A673 (cell line): ENCODE measurements around the gene NDST4. TPM values are rescaled to one million over a fixed set of nuclear protein-coding genes. Genes with fewer than 3 reads are reported as not detected.
A peak's percentile ranks its signal among the peaks of the same experiment; 100 is the strongest.

ENCODE experiments used
- BruUV-seq: library from RNA; stranded (reverse); fragments of 400-500 nt; replicated peaks from 2 replicates; lab custom pipeline; 2021; lab: Mats Ljungman, UMichigan
- CTCF ChIA-PET: fragments of 300-600 bp; sonication (Branson Sonifier 250); formaldehyde crosslinking; loops from one replicate; lab custom pipeline; 2022; ENCODE audit warnings: antibody characterized with exemption; lab: Charles Lee
- POLR2A ChIA-PET: fragments of 300-600 bp; sonication (Branson Sonifier 250); formaldehyde crosslinking; loops from one replicate; lab custom pipeline; 2022; ENCODE audit warnings: antibody characterized with exemption; ENCODE audit not compliant: low non-redundant PET; lab: Charles Lee
- DNase-seq: peaks from one replicate; pipeline ENCODE4 v3.0.0-alpha.2; 2015; ENCODE audit warnings: low spot score
- H3K27ac ChIP-seq: fragments of 200-600 bp; sonication (generic); 2 replicates; pipeline ENCODE4 v1.5.1; 2016; ENCODE audit warnings: mixed run types, low read depth, mild to moderate bottlenecking, mixed read lengths, antibody characterized with exemption, low read length; ENCODE audit not compliant: poor library complexity, severe bottlenecking
- H3K27me3 ChIP-seq: fragments of 200-600 bp; sonication (generic); replicated peaks from 2 replicates; pipeline ENCODE4 v1.6.1; 2017; ENCODE audit warnings: mixed run types, low read depth, mild to moderate bottlenecking, mixed read lengths, antibody characterized with exemption, low read length; ENCODE audit not compliant: insufficient read depth, poor library complexity
- H3K36me3 ChIP-seq: fragments of 200-600 bp; sonication (generic); 2 replicates; pipeline ENCODE4 v1.6.1; 2016; ENCODE audit warnings: mixed run types, mild to moderate bottlenecking, mixed read lengths, antibody characterized with exemption, low read length; ENCODE audit not compliant: insufficient read depth, poor library complexity, severe bottlenecking
- H3K4me1 ChIP-seq: fragments of 200-600 bp; sonication (generic); 2 replicates; pipeline ENCODE4 v1.6.1; 2017; ENCODE audit warnings: mixed run types, mild to moderate bottlenecking, mixed read lengths, antibody characterized with exemption, low read length; ENCODE audit not compliant: insufficient read depth, poor library complexity, severe bottlenecking
- H3K4me3 ChIP-seq: fragments of 200-600 bp; sonication (generic); 2 replicates; pipeline ENCODE4 v1.5.1; 2016; ENCODE audit warnings: low read depth, mixed run types, mild to moderate bottlenecking, mixed read lengths, low read length; ENCODE audit not compliant: poor library complexity, severe bottlenecking
- H3K9me3 ChIP-seq: fragments of 200-600 bp; sonication (generic); 2 replicates; pipeline ENCODE4 v1.6.1; 2016; ENCODE audit warnings: mixed run types, low read depth, mild to moderate bottlenecking, mixed read lengths, antibody characterized with exemption, low read length; ENCODE audit not compliant: poor library complexity, severe bottlenecking
- EZH2 ChIP-seq: fragments of 200-600 bp; sonication (generic); IDR thresholded peaks from 2 replicates; pipeline ENCODE4 v1.6.1; 2017; ENCODE audit warnings: borderline replicate concordance, low read depth, mild to moderate bottlenecking, mixed read lengths, antibody characterized with exemption, low read length; ENCODE audit not compliant: poor library complexity, severe bottlenecking
- intact Hi-C: fragments of 100-400 bp; cut with micrococcal nuclease; formaldehyde crosslinking; loops from one replicate; pipeline ENCODE4 v1.10.0; 2022; ENCODE audit not compliant: unreplicated experiment
- total RNA-seq: library from RNA; stranded (reverse); gene quantifications from 2 replicates; pipeline ENCODE4 v1.2.3, GENCODE V29; 2021
- TF ChIP-seq, protein P1 (sequence below): fragments of 300-800, 200-600 bp; sonication (generic); conservative IDR thresholded peaks from 2 replicates; pipeline ENCODE4 v1.5.1; 2017; ENCODE audit warnings: low read depth, mild to moderate bottlenecking, antibody characterized with exemption, low read length, moderate library complexity, mixed read lengths

Gene NDST4
- total RNA-seq, 1 experiment from 2014 or later = 32.8 TPM

DNA sequence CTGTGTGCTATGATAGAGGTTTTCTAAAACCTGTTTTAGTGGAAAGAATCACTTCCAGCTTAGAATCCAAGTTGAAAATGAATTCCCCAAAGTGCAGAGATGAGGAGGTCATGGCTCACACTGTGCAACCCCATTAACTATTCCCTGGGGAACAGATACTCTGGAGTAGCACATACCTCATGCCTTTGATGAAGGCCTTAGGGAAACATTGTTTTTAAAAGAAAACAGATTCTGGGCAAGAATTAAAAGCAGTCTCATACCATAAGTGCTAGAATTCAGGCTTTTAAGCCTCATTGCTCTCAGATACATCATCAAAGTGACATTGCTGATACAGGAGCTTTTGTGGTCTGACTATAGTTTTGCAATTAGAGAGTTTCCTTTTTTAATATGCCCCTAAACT lies 115.1 kb downstream of the NDST4 start:
- H3K9me3 ChIP-seq = no peaks in the 10 kb centered on the region
- CTCF ChIA-PET = no interaction called here
- peak overlapping the region; percentile 24 for H3K27ac ChIP-seq
- POLR2A ChIA-PET = no interaction called here
- peak; percentile 78 for DNase-seq
- H3K36me3 ChIP-seq = no peaks in the 10 kb centered on the region
- H3K4me1 ChIP-seq = peaks cover 25% of the 10 kb centered on the region
- intact Hi-C loops = loop anchor here (2.0 kb wide), 1 partner anchor 114 kb away; the partner anchor contains the start of gene NDST4
- no TSS peak for BruUV-seq
- no peak overlapping the region for H3K4me3 ChIP-seq
- TF ChIP-seq, protein P1, sequence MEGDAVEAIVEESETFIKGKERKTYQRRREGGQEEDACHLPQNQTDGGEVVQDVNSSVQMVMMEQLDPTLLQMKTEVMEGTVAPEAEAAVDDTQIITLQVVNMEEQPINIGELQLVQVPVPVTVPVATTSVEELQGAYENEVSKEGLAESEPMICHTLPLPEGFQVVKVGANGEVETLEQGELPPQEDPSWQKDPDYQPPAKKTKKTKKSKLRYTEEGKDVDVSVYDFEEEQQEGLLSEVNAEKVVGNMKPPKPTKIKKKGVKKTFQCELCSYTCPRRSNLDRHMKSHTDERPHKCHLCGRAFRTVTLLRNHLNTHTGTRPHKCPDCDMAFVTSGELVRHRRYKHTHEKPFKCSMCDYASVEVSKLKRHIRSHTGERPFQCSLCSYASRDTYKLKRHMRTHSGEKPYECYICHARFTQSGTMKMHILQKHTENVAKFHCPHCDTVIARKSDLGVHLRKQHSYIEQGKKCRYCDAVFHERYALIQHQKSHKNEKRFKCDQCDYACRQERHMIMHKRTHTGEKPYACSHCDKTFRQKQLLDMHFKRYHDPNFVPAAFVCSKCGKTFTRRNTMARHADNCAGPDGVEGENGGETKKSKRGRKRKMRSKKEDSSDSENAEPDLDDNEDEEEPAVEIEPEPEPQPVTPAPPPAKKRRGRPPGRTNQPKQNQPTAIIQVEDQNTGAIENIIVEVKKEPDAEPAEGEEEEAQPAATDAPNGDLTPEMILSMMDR = no peak
- H3K27me3 ChIP-seq = no peaks in the 10 kb centered on the region

DNA sequence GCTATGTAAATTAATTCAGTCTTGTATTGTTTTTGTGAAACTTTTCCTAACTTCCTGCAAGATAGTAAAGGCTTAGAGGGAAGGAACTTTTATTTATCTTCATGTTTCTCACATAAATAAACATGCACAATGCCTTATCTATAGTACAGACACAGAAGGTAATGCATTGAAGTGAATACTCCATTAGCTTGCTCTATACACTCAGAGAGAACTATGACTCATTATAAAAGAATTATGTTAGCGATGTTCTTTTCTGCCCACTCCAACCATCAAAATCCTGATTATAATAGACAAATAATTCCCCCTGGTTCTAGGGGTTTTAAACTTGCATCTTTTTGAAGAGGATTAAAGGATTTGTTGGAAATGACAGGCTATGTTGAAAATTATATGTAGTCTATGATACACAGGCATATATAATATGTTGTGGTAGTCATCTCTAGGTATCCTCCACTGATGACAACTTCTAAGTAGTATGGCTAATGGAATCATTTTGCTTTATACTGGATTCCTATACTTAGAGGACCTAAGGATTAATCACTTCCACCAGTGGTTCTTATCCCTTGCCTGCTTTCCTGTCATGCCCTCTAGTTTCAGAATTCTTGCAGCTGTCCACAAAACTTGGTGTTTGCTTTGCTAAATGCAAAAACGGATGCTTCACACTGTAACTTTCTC lies 115.7 kb downstream of the NDST4 start:
- H3K9me3 ChIP-seq = no peaks in the 10 kb centered on the region
- no peak overlapping the region for H3K4me3 ChIP-seq
- peaks cover 25% of the 10 kb centered on the region for H3K4me1 ChIP-seq
- CTCF ChIA-PET = no interaction called here
- H3K27me3 ChIP-seq = no peaks in the 10 kb centered on the region
- no TSS peak for BruUV-seq
- no peaks in the 10 kb centered on the region for H3K36me3 ChIP-seq
- TF ChIP-seq, protein P1 = no peak
- TF ChIP-seq EZH2 = no peak
- H3K27ac ChIP-seq = peak overlapping the region; percentile 24
- peak; percentile 58 for DNase-seq
- intact Hi-C loops = loop anchor here (2.0 kb wide), 1 partner anchor 115 kb away; the partner anchor contains the start of gene NDST4
- POLR2A ChIA-PET = interaction anchor here (0.7 kb wide), 1 partner anchor 88 kb away, joined by 5 read pairs; no protein-coding TSS in a partner anchor

DNA sequence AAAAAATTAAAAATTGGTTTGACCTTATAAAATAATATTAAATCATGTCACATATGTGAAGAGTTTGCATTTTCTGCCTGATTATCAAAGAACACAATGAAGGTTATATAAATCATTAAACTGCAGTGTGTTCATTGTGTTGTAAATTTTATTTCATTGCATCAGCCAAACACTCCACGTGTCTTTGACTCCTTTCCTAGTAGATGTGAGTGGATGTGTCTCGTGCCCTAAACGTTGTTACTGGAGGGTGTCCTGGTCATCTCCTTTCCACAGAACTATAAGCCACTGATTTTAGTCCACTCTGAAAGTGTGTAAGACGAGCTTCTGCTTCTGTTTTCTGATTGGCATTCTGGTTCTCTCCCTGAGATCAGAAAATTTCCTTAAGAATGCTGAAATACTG lies 127.3 kb downstream of the NDST4 start:
- BruUV-seq = no TSS peak
- peak overlapping the region; percentile 28 for H3K27ac ChIP-seq
- peaks cover 4% of the 10 kb centered on the region for H3K9me3 ChIP-seq
- no peak for DNase-seq
- peaks cover 30% of the 10 kb centered on the region for H3K4me1 ChIP-seq
- ChIA-PET CTCF (no interaction called here), POLR2A (no interaction called here)
- no peaks in the 10 kb centered on the region for H3K27me3 ChIP-seq
- intact Hi-C loops = no loop called here
- TF ChIP-seq EZH2 = no peak
- TF ChIP-seq, protein P1 = no peak
- no peaks in the 10 kb centered on the region for H3K36me3 ChIP-seq
- H3K4me3 ChIP-seq = no peak overlapping the region
